ENCODE measurements around the gene MRPS30. TPM values are rescaled to one million over a fixed set of nuclear protein-coding genes. Genes with fewer than 3 reads are reported as not detected.
"Not testable (repeated sequence)": the region's sequence is repeated elsewhere in the genome, so short reads cannot be mapped to it uniquely, and the experiment has no call there.

MRPS30 gene
- 10 to 100 TPM; 29.0 to 49.0 TPM for total RNA-seq

GRCh38 chr5:44808435-44809214, at the start of gene MRPS30:
Gene MRPS30, plus strand, starts transcription at chr5:44808947. Its CDS starts 16 bp downstream, at chr5:44808963.
- TF ChIP-seq POLR2A (IDR thresholded peaks at IDR 0.05) = peak in 2 of 3 donors; percentile 73 to 80
- peak in 5 of 7 experiments; percentile 9 to 52 (median 31) for TF ChIP-seq CTCF (IDR thresholded peaks at IDR 0.05)
- intact Hi-C loops (cut with DNase I) = no loop called here
- peaks cover 13% of the 10 kb centered on the region for H3K4me1 ChIP-seq
- ATAC-seq (peak; percentile 99), DNase-seq (peak; percentile 93 to 97 (median 93))
- H3K27ac ChIP-seq = peak within 1 kb of the TSS; percentile 68 to 90 (median 84)
- H3K9me3 ChIP-seq = no peaks in the 10 kb centered on the region
- no peaks in the 10 kb centered on the region for H3K27me3 ChIP-seq
- peaks cover 0 to 6% of the 10 kb centered on the region in 2 donors for H3K36me3 ChIP-seq (replicated peaks in 1 of 2; ENCODE audit: insufficient read depth in 1 of 2, low read depth in 2 of 2)
- WGBS, 2 donors = 1 to 3% methylated on average over 7 to 47 of the region's 47 CpGs
- H3K4me3 ChIP-seq = peak within 1 kb of the TSS; percentile 89 to 97

GRCh38 chr5:44769200-44769876, 39.4 kb upstream of the MRPS30 start:
- 48 to 61% methylated on average over 2 of the region's 2 CpGs for WGBS, 2 donors
- H3K4me3 ChIP-seq = no peak overlapping the region
- ATAC-seq (no peak), DNase-seq (no peak)
- TF ChIP-seq POLR2A (IDR thresholded peaks at IDR 0.05) (no peak), CTCF (IDR thresholded peaks at IDR 0.05) (no peak)
- no peaks in the 10 kb centered on the region for H3K4me1 ChIP-seq
- no peaks in the 10 kb centered on the region for H3K27me3 ChIP-seq
- H3K27ac ChIP-seq = no peak overlapping the region
- intact Hi-C loops (cut with DNase I) = no loop called here
- H3K9me3 ChIP-seq = no peaks in the 10 kb centered on the region
- no peaks in the 10 kb centered on the region for H3K36me3 ChIP-seq (replicated peaks in 1 of 2; ENCODE audit: insufficient read depth in 1 of 2, low read depth in 2 of 2)

GRCh38 chr5:44769877-44770209, 38.9 kb upstream of the MRPS30 start:
- Histone ChIP-seq H3K27me3 (no peaks in the 10 kb centered on the region), H3K4me3 (no peak overlapping the region), H3K4me1 (no peaks in the 10 kb centered on the region), H3K36me3 (replicated peaks in 1 of 2; ENCODE audit: insufficient read depth in 1 of 2, low read depth in 2 of 2) (no peaks in the 10 kb centered on the region), H3K9me3 (no peaks in the 10 kb centered on the region), H3K27ac (no peak overlapping the region)
- DNase-seq (no peak), ATAC-seq (no peak)
- no peak for TF ChIP-seq POLR2A (IDR thresholded peaks at IDR 0.05)
- TF ChIP-seq CTCF (IDR thresholded peaks at IDR 0.05) = no peak
- intact Hi-C loops (cut with DNase I) = no loop called here
- 44 to 48% methylated on average over 5 of the region's 5 CpGs for WGBS, 2 donors

- H3K4me3 ChIP-seq = no peak overlapping the region
- ATAC-seq = no peak
- H3K4me1 ChIP-seq = no peaks in the 10 kb centered on the region
- no peaks in the 10 kb centered on the region for H3K9me3 ChIP-seq
- H3K27ac ChIP-seq = no peak overlapping the region
- intact Hi-C loops (cut with DNase I) = no loop called here
- no peaks in the 10 kb centered on the region for H3K36me3 ChIP-seq (replicated peaks in 1 of 2; ENCODE audit: insufficient read depth in 1 of 2, low read depth in 2 of 2)
- TF ChIP-seq CTCF (IDR thresholded peaks at IDR 0.05) (no peak), POLR2A (IDR thresholded peaks at IDR 0.05) (no peak)
- WGBS, 2 donors = 47 to 51% methylated on average over 6 of the region's 6 CpGs
- no peaks in the 10 kb centered on the region for H3K27me3 ChIP-seq
- no peak for DNase-seq
These were observed 37.7 kb upstream of the MRPS30 start for GRCh38 chr5:44770780-44771717.

GRCh38 chr5:44772397-44772796, 36.4 kb upstream of the MRPS30 start:
- H3K4me1 ChIP-seq; H3K36me3 ChIP-seq (replicated peaks in 1 of 2; ENCODE audit: insufficient read depth in 1 of 2, low read depth in 2 of 2); H3K4me3 ChIP-seq; DNase-seq; H3K9me3 ChIP-seq; H3K27ac ChIP-seq; H3K27me3 ChIP-seq; intact Hi-C loops (cut with DNase I); ATAC-seq: not testable (repeated sequence)
- WGBS, 2 donors = 91 to 94% methylated on average over 11 of the region's 11 CpGs
